OCI-LY3 (cell line): ENCODE measurements around the gene TBX5.

Source experiments
- H2AFZ ChIP-seq: fragments of 200-600, 300-600 bp; shearing (Covaris generic); 2 replicates; pipeline ENCODE4 v1.6.0; 2014; ENCODE audit warnings: antibody characterized with exemption, low read depth, low read length
- H3K27ac ChIP-seq: fragments of 200-600, 300-600 bp; sonication (generic); 2 replicates; pipeline ENCODE4 v1.5.1; 2014; ENCODE audit warnings: mild to moderate bottlenecking, low read length, moderate library complexity, mixed read lengths
- H3K27me3 ChIP-seq: fragments of 200-600, 300-600 bp; sonication (generic); 2 replicates; pipeline ENCODE4 v1.6.1; 2014; ENCODE audit warnings: low read depth, low read length, mixed read lengths
- H3K36me3 ChIP-seq: fragments of 200-600, 300-600 bp; sonication (generic); replicated peaks from 2 replicates; pipeline ENCODE3; 2014; ENCODE audit warnings: low read depth, low read length, mixed read lengths
- H3K4me1 ChIP-seq: fragments of 300-600, 200-600 bp; sonication (generic); 2 replicates; pipeline ENCODE4 v1.6.1; 2014; ENCODE audit warnings: low read length, mixed read lengths
- H3K4me2 ChIP-seq: fragments of 200-600, 300-600 bp; sonication (generic); 2 replicates; pipeline ENCODE4 v1.6.1; 2014; ENCODE audit warnings: low read length, mixed read lengths
- H3K4me3 ChIP-seq: fragments of 300-600, 200-600 bp; sonication (generic); 2 replicates; pipeline ENCODE4 v1.5.1; 2014; ENCODE audit warnings: antibody characterized with exemption, mild to moderate bottlenecking, low read length, moderate library complexity
- H3K79me2 ChIP-seq: fragments of 300-600, 200-600 bp; shearing (Covaris generic); 2 replicates; pipeline ENCODE4 v1.6.1; 2014; ENCODE audit warnings: mild to moderate bottlenecking, low read length, mixed read lengths
- H3K9ac ChIP-seq: fragments of 300-600, 200-600 bp; shearing (Covaris generic); 2 replicates; pipeline ENCODE4 v1.6.0; 2014; ENCODE audit warnings: mild to moderate bottlenecking, low read length, moderate library complexity
- H3K9me3 ChIP-seq: fragments of 200-600, 300-600 bp; shearing (Covaris generic); 2 replicates; pipeline ENCODE4 v1.6.1; 2014; ENCODE audit warnings: low read length, mixed read lengths; ENCODE audit not compliant: insufficient read depth
- H4K20me1 ChIP-seq: fragments of 200-600, 300-600 bp; sonication (generic); 2 replicates; pipeline ENCODE4 v1.6.1; 2016; ENCODE audit warnings: low read length, mixed read lengths; ENCODE audit not compliant: insufficient read depth
- CTCF ChIP-seq: fragments of 200-600, 300-600 bp; sonication (generic); IDR thresholded peaks from 2 replicates; pipeline ENCODE4 v1.5.1; 2014; ENCODE audit warnings: antibody characterized with exemption, low read length, low read depth
- EZH2phosphoT487 ChIP-seq: fragments of 200-600 bp; shearing (Covaris generic); IDR thresholded peaks from 2 replicates; pipeline ENCODE4 v1.6.1; 2018; ENCODE audit warnings: antibody characterized with exemption, mixed run types, low read depth

TBX5 gene

GRCh38 chr12:114384739-114385138 is 21.2 kb downstream of the TBX5 start:
- H3K27ac ChIP-seq: no peak overlapping the region
- no peaks in the 10 kb centered on the region for H3K4me1 ChIP-seq
- H3K9me3 ChIP-seq: no peaks in the 10 kb centered on the region
- no peak overlapping the region for H3K4me2 ChIP-seq
- no peaks in the 10 kb centered on the region for H4K20me1 ChIP-seq
- no peak for TF ChIP-seq EZH2phosphoT487
- no peak for TF ChIP-seq CTCF
- no peaks in the 10 kb centered on the region for H3K27me3 ChIP-seq
- no peak overlapping the region for H3K4me3 ChIP-seq
- H3K79me2 ChIP-seq: no peaks in the 10 kb centered on the region
- H3K36me3 ChIP-seq: no peaks in the 10 kb centered on the region
- no peak overlapping the region for H3K9ac ChIP-seq
- no peak overlapping the region for H2AFZ ChIP-seq

GRCh38 chr12:114381177-114381576 is 24.8 kb downstream of the TBX5 start:
- no peak overlapping the region for H3K4me3 ChIP-seq
- TF ChIP-seq EZH2phosphoT487 (no peak), CTCF (no peak)
- no peak overlapping the region for H3K4me2 ChIP-seq
- H4K20me1 ChIP-seq: no peaks in the 10 kb centered on the region
- no peaks in the 10 kb centered on the region for H3K9me3 ChIP-seq
- H3K36me3 ChIP-seq: no peaks in the 10 kb centered on the region
- H3K79me2 ChIP-seq: no peaks in the 10 kb centered on the region
- H2AFZ ChIP-seq: no peak overlapping the region
- no peaks in the 10 kb centered on the region for H3K4me1 ChIP-seq
- no peaks in the 10 kb centered on the region; the same call in 1 of the 2 replicates for H3K27me3 ChIP-seq
- H3K27ac ChIP-seq: no peak overlapping the region
- H3K9ac ChIP-seq: no peak overlapping the region

- Histone ChIP-seq H3K27me3 (no peaks in the 10 kb centered on the region), H3K4me3 (no peak overlapping the region), H3K79me2 (no peaks in the 10 kb centered on the region), H3K9me3 (no peaks in the 10 kb centered on the region), H2AFZ (no peak overlapping the region), H4K20me1 (no peaks in the 10 kb centered on the region), H3K36me3 (no peaks in the 10 kb centered on the region), H3K27ac (no peak overlapping the region), H3K4me2 (no peak overlapping the region), H3K4me1 (no peaks in the 10 kb centered on the region), H3K9ac (no peak overlapping the region)
- TF ChIP-seq EZH2phosphoT487: no peak
- TF ChIP-seq CTCF: no peak
Observed at GRCh38 chr12:114371733-114372132, 34.2 kb downstream of the TBX5 start.

- H3K27ac ChIP-seq: no peak overlapping the region
- no peaks in the 10 kb centered on the region for H3K27me3 ChIP-seq
- H2AFZ ChIP-seq: no peak overlapping the region
- H3K36me3 ChIP-seq: no peaks in the 10 kb centered on the region
- H3K4me3 ChIP-seq: no peak overlapping the region
- TF ChIP-seq EZH2phosphoT487: no peak
- no peaks in the 10 kb centered on the region for H3K4me1 ChIP-seq
- H3K9ac ChIP-seq: no peak overlapping the region
- H3K9me3 ChIP-seq: no peaks in the 10 kb centered on the region
- no peak overlapping the region for H3K4me2 ChIP-seq
- no peaks in the 10 kb centered on the region for H3K79me2 ChIP-seq
- H4K20me1 ChIP-seq: no peaks in the 10 kb centered on the region
Observed at GRCh38 chr12:114371250-114371649, 34.7 kb downstream of the TBX5 start.
